T1000 (cell line): ENCODE results near the gene CHST8.
"Not testable (repeated sequence)": the region's sequence is repeated elsewhere in the genome, so short reads cannot be mapped to it uniquely, and the experiment has no call there.

ENCODE experiments used
- DNase-seq: peaks from one replicate; lab custom pipeline; 2025; ENCODE audit warnings: mixed read lengths; lab: John Stamatoyannopoulos, UW

The CHST8 gene

GRCh38 chr19:33812388-33813330, 190.9 kb downstream of the CHST8 start:
- DNase-seq = no peak

- no peak for DNase-seq
Observed at GRCh38 chr19:33813391-33814101, 191.8 kb downstream of the CHST8 start.

GRCh38 chr19:33814181-33815165, 192.7 kb downstream of the CHST8 start:
- DNase-seq = no peak

- DNase-seq = no peak
Observed at GRCh38 chr19:33815380-33816340, 193.9 kb downstream of the CHST8 start.

GRCh38 chr19:33818411-33818810, 196.7 kb downstream of the CHST8 start:
- no peak for DNase-seq

- DNase-seq = not testable (repeated sequence)
Observed at GRCh38 chr19:33819078-33819477, 197.3 kb downstream of the CHST8 start.

- DNase-seq = no peak
Observed at GRCh38 chr19:33819506-33819879, 197.7 kb downstream of the CHST8 start.

- DNase-seq = peak; percentile 31
Observed at GRCh38 chr19:33819880-33820781, 198.4 kb downstream of the CHST8 start.

- no peak for DNase-seq
Observed at GRCh38 chr19:33821871-33822270, 200.1 kb downstream of the CHST8 start.
